Smooth muscle cell (in vitro differentiated cells): ENCODE data around the gene TMCC3. TPM values are rescaled to one million over a fixed set of nuclear protein-coding genes. Genes with fewer than 3 reads are reported as not detected.

Experiments
- DNase-seq: peaks from one replicate; lab custom pipeline; 2025; ENCODE audit not compliant: unreplicated experiment; lab: John Stamatoyannopoulos, UW
- H2AFZ ChIP-seq: fragments of 200-600 bp; sonication (generic); 2 replicates; pipeline ENCODE4 v1.6.0; 2016; ENCODE audit warnings: antibody characterized with exemption, low read depth, mild to moderate bottlenecking
- H3F3A ChIP-seq: fragments of 200-600 bp; sonication (generic); 2 replicates; pipeline ENCODE4 v1.6.0; 2017; ENCODE audit warnings: antibody characterized with exemption, low read depth
- H3K27ac ChIP-seq: fragments of 200-600 bp; sonication (generic); 2 replicates; pipeline ENCODE4 v1.5.1; 2016; ENCODE audit warnings: low read depth, mild to moderate bottlenecking
- H3K27me3 ChIP-seq: fragments of 200-600 bp; sonication (generic); 2 replicates; pipeline ENCODE4 v1.6.1; 2016; ENCODE audit warnings: low read depth, mild to moderate bottlenecking
- H3K36me3 ChIP-seq: fragments of 200-600 bp; sonication (generic); 2 replicates; pipeline ENCODE4 v1.5.1; 2016; ENCODE audit warnings: low read depth
- H3K4me1 ChIP-seq: fragments of 200-600 bp; sonication (generic); 2 replicates; pipeline ENCODE4 v1.5.1; 2016; ENCODE audit warnings: low read depth
- H3K4me2 ChIP-seq: fragments of 200-600 bp; sonication (generic); 2 replicates; pipeline ENCODE4 v1.6.0; 2016; ENCODE audit warnings: mild to moderate bottlenecking
- H3K4me3 ChIP-seq: fragments of 200-600 bp; sonication (generic); 2 replicates; pipeline ENCODE4 v1.5.1; 2016; ENCODE audit warnings: mild to moderate bottlenecking
- H3K79me2 ChIP-seq: fragments of 200-600 bp; sonication (generic); 2 replicates; pipeline ENCODE4 v1.6.0; 2016; ENCODE audit warnings: low read depth, mild to moderate bottlenecking
- H3K9ac ChIP-seq: fragments of 200-600 bp; sonication (generic); 2 replicates; pipeline ENCODE4 v1.6.0; 2016; ENCODE audit warnings: low read depth
- H3K9me3 ChIP-seq: fragments of 200-600 bp; sonication (generic); replicated peaks from 2 replicates; pipeline ENCODE4 v1.5.1; 2016; ENCODE audit warnings: low read depth
- H4K20me1 ChIP-seq: fragments of 200-600 bp; sonication (generic); 2 replicates; pipeline ENCODE4 v1.6.0; 2016; ENCODE audit warnings: low read depth
- CTCF ChIP-seq: fragments of 200-600 bp; sonication (generic); IDR thresholded peaks from 2 replicates; pipeline ENCODE4 v1.5.1; 2017; ENCODE audit warnings: borderline replicate concordance, mild to moderate bottlenecking, antibody characterized with exemption; ENCODE audit not compliant: insufficient read depth, poor library complexity, severe bottlenecking
- WGBS: methylation state at CpG from one replicate; pipeline ENCODE4 v1.1.7; 2016; ENCODE audit warnings: low lambda C conversion rate; 5-methylcytosine and 5-hydroxymethylcytosine counted together
- polyA plus RNA-seq: library from polyadenylated mRNA; unstranded; fragments of >200 nt; fragmentation: Nextera tagmentation; extraction: Ambion mirVana; gene quantifications from 2 replicates; pipeline ENCODE4 v1.2.1, GENCODE V29; 2016
- total RNA-seq: library from RNA; depleted of rRNA; stranded (reverse); fragments of >200 nt; gene quantifications from 2 replicates; pipeline ENCODE4 v1.2.3, GENCODE V29; 2014

TMCC3 gene
- total and polyA plus RNA-seq, 2 experiments from 2014 or later: 7.0 to 11.2 TPM

DNA sequence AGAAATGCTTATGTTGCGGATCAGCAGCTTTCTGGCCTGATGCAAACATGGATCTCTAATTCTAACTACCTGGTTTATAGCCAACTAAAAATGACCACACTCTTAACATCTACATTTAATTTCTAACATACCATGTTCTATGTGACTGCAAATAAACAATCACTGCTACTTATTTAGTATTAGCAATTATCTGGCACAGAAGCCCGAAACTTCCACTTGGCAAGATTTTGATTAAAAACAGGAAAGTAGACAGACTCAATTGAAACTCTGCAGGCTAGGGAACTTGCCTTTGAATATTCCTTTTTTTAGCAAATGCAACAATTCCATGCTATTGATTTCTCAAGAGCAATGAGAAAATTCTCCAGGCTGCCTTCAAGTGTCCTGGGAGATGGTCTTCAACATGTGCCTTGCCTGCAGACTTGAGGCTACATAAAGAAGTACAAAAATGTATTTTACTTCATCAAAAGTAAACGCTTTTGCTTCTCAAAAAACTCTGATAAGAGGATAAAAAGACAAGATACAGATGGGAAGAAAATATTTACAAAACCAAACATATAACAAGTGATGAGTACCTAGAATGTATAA lies 9.1 kb upstream of the TMCC3 start:
- H3K36me3 ChIP-seq: no peaks in the 10 kb centered on the region
- H3K4me3 ChIP-seq: no peak overlapping the region
- no peaks in the 10 kb centered on the region for H3K9me3 ChIP-seq
- H2AFZ ChIP-seq: no peak overlapping the region
- H3K27ac ChIP-seq: no peak overlapping the region
- no peaks in the 10 kb centered on the region for H3K4me1 ChIP-seq
- DNase-seq: no peak
- no peaks in the 10 kb centered on the region for H3K27me3 ChIP-seq
- H3K9ac ChIP-seq: no peak overlapping the region
- no peaks in the 10 kb centered on the region for H3K79me2 ChIP-seq
- no peak overlapping the region for H3K4me2 ChIP-seq
- H3F3A ChIP-seq: no peaks in the 10 kb centered on the region
- no peaks in the 10 kb centered on the region for H4K20me1 ChIP-seq
- WGBS: 94% methylated on average over 3 of the region's 3 CpGs
- TF ChIP-seq CTCF: no peak

GRCh38 chr12:94658931-94659330 lies 8.6 kb upstream of the TMCC3 start:
- H3K79me2 ChIP-seq: no peaks in the 10 kb centered on the region
- no peaks in the 10 kb centered on the region for H3K9me3 ChIP-seq
- no peaks in the 10 kb centered on the region for H4K20me1 ChIP-seq
- H3F3A ChIP-seq: no peaks in the 10 kb centered on the region
- H3K27me3 ChIP-seq: no peaks in the 10 kb centered on the region
- H3K27ac ChIP-seq: no peak overlapping the region
- TF ChIP-seq CTCF: no peak
- H2AFZ ChIP-seq: no peak overlapping the region
- H3K36me3 ChIP-seq: no peaks in the 10 kb centered on the region
- no peak for DNase-seq
- no peak overlapping the region for H3K4me2 ChIP-seq
- no peak overlapping the region for H3K9ac ChIP-seq
- H3K4me1 ChIP-seq: no peaks in the 10 kb centered on the region
- no peak overlapping the region for H3K4me3 ChIP-seq
- 29% methylated on average over 1 of the region's 1 CpG for WGBS

DNA sequence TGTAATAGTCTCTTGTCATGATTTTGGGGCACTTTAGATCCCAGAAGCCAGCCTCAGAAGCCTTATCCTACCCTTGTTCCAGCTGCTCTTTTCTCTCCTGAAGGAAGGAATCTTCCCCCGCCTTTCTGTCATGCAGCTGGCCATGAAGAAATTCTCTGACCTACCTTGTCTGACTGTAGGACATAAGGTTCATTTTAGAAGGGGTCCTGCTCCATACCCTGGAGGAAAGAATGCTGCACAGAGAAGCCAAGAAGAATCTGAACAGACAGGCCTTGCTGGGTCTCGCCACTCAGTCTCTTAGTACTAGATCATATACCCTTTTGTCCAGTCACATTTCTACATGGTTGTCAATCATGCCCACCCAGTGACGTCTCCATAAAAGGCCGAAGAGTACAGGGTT lies 6.2 kb upstream of the TMCC3 start:
- no peak overlapping the region for H3K9ac ChIP-seq
- no peaks in the 10 kb centered on the region for H3K36me3 ChIP-seq
- H3K79me2 ChIP-seq: no peaks in the 10 kb centered on the region
- H3K27me3 ChIP-seq: no peaks in the 10 kb centered on the region
- H3K4me2 ChIP-seq: no peak overlapping the region
- no peak overlapping the region for H2AFZ ChIP-seq
- TF ChIP-seq CTCF: no peak
- H3K4me3 ChIP-seq: no peak overlapping the region
- no peak overlapping the region for H3K27ac ChIP-seq
- H4K20me1 ChIP-seq: no peaks in the 10 kb centered on the region
- WGBS: 93% methylated on average over 4 of the region's 4 CpGs
- H3F3A ChIP-seq: peaks cover 4% of the 10 kb centered on the region
- H3K9me3 ChIP-seq: no peaks in the 10 kb centered on the region
- H3K4me1 ChIP-seq: no peaks in the 10 kb centered on the region
- DNase-seq: no peak

DNA sequence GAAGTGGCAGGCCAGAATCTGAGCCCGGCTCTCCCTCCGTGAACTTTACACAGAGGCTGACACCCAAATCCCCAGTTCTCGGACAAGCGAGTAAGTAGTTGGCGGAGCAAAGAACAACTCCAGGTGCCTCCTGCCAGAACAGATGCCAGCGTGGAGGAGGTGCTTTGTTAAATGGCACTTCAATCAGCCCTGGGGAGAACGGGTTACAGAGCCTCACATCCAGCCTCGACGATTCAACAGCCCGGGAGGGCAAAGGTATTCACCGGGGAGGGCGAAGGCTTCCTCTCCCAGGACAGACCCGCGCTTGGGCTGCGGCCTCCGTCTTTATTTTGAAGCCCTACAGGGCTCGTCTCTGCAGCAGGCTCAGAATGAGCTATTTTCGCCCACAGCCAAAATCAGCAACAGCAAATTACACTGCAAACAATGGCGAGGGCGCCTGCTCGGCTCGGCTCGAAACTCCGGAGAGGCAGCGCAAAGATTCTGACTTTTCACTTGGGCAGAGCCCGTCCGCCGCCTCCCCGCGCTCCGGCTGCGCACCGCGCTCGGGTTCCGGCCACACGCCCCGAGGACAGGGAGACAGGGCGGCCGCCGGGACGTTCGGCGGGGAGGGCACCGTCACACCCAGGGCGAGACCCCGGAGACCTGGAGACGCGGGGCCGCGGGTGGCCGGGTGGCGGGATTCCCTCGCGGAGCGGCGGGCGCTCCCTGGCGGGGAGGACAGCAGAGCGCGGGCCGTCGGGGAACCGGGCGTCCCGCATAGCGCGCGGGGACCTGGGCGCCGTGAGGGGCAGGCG lies 811 bp downstream of the TMCC3 start:
- Histone ChIP-seq H2AFZ (peak overlapping the region; percentile 84), H3K27ac (peak overlapping the region; percentile 20), H4K20me1 (peaks cover 14% of the 10 kb centered on the region), H3F3A (peaks cover 10% of the 10 kb centered on the region), H3K9me3 (no peaks in the 10 kb centered on the region), H3K4me1 (peaks cover 7% of the 10 kb centered on the region), H3K27me3 (no peaks in the 10 kb centered on the region), H3K4me2 (peak overlapping the region; percentile 91), H3K79me2 (peaks cover 31% of the 10 kb centered on the region), H3K36me3 (no peaks in the 10 kb centered on the region), H3K4me3 (peak overlapping the region; percentile 82), H3K9ac (peak overlapping the region; percentile 61)
- 4% methylated on average over 69 of the region's 72 CpGs for WGBS
- peak; percentile 32 for TF ChIP-seq CTCF
- DNase-seq: peak; percentile 17
